Activated T-cell treated with anti-CD3 and anti-CD28 coated beads, Interleukin-2, amount 50 U/mL, for 48 hours (primary cell): ENCODE data around the gene EHBP1L1.
"Not testable (repeated sequence)": the region's sequence is repeated elsewhere in the genome, so short reads cannot be mapped to it uniquely, and the experiment has no call there.

Experiments
- DNase-seq, 2 experiments: peaks; one replicate each; pipeline ENCODE4 v3.0.0-alpha.2; 2020

Gene EHBP1L1

DNA sequence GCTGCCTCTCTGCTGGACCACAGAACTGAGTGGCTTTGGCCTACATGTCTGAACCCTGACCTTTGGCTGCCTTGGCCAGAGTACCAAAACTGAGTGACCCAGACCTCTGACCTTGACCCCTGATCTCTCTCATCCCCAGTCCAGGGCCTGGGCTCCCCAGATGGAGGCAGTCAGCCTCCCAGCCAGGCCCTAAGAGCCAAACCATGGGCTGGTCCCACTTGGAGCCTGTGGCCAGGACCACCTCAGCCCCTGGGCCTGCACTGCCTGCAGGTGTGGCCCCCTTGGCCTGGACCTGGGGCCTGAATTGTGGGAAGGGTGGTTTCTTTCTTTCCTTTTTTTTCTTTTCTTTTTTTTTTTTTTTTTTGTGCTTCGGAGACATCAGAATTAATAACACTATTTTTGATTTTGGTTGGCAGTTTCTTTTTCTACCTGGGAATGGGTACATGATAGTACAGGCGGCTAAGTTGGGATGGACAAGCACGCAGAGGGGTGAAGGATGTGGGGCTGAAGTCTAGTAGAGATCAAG lies 61.2 kb downstream of the EHBP1L1 start:
- no peak for DNase-seq

- peak; percentile 80 to 88 for DNase-seq
Measured at GRCh38 chr11:65637794-65638419, 62.1 kb downstream of the EHBP1L1 start, which contains the start of gene SIPA1. Gene SIPA1 (plus strand): TSS chr11:65638101. CDS start chr11:65640922, 2,821 bp downstream.

GRCh38 chr11:65639228-65639597 lies 63.4 kb downstream of the EHBP1L1 start:
- DNase-seq: not testable (repeated sequence)

DNA sequence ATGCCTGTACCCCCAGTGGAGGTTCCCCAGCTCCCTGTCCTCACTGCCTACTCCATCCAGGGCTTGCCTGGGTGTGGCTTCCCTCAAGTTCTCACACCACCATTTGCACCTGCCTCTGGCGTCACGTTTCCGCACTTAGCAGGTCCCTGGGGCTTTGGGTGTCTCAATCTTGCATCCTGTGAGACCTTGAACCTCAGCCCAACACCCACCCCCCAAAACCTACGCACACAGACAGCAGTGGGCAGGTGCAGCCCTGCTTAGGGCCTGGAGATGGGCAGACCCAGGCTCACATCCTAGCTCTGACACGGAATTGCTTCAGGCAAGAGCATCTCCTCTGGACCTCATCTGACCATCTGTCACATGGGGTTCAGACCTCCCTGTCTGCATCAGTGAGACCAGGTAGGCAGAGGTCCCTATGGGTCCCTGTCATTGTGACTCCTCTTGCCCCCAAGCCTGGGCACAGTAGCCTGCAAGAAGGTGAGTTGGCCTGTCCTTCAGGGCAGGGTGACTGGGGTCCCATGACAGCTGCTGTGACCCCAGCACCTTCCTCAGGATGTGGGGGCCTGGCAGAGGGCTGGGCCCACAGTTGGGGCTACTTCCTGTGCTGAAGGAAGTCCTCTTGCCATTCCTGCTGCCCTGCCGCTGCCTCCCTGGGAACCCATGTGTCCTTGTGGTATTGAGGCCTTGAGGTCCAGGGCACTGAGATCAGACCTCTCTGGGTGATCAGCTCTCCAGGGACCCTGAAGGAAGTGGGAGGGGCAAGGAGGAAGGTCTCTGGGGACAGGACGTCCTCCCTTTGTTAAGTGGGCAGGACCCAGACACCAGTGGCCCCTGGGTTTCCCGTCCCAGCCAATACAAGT lies 64.0 kb downstream of the EHBP1L1 start:
- peak; percentile 62 to 64 for DNase-seq

DNA sequence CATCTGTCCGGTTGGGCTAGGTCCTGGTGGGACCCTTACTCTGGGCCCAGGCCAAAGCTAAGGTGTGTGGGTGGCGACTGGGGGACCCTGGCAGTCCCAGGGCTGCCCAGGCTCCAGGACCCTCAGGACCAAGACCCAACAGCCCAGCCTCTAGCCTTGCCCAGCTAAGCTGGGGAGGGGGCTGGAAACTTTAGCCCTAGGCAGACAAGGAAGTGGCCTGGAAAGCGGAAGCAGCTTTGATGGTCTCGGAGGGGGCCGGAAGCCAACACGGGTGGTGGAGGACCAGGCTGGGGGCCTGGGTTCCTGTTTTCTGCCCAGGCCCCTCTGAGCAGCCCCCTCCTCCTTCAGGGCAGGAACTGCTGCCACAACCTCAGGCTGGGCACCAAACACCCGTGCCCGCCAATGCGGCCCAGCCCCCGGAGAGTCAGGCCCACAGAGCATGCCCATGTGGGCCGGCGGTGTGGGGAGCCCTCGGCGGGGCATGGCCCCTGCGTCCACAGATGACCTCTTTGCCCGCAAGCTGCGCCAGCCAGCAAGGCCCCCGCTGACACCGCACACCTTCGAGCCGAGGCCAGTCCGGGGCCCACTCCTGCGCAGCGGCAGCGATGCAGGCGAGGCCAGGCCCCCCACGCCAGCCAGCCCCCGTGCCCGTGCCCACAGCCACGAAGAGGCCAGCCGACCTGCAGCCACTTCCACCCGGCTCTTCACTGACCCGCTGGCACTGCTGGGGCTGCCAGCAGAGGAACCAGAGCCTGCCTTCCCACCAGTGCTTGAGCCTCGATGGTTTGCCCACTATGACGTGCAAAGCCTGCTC lies 64.8 kb downstream of the EHBP1L1 start:
- DNase-seq: peak; percentile 44 to 58

GRCh38 chr11:65641297-65642013 lies 65.6 kb downstream of the EHBP1L1 start:
- no peak for DNase-seq
